IMR-90 (cell line): Measurements from ENCODE around the gene SECISBP2. TPM values are rescaled to one million over a fixed set of nuclear protein-coding genes. Genes with fewer than 3 reads are reported as not detected.

Experiments
- ATAC-seq: fragments of 200-7000 bp; cut with Tn5 transposase; 2 replicates; pipeline ENCODE4 v1.9.1; 2020; ENCODE audit warnings: low read depth, mild to moderate bottlenecking, moderate library complexity
- BruUV-seq: library from RNA; stranded (reverse); fragments of 400-500 nt; replicated peaks from 2 replicates; lab custom pipeline; 2021; lab: Mats Ljungman, UMichigan
- CTCF ChIA-PET: fragments of 300-600 bp; formaldehyde crosslinking; extraction: SDS; loops from one replicate; lab custom pipeline; 2021; ENCODE audit warnings: antibody characterized with exemption; lab: Yijun Ruan, JAX
- POLR2A ChIA-PET: fragments of 300-600 bp; sonication (Branson Sonifier 250); formaldehyde crosslinking; loops from one replicate; lab custom pipeline; 2022; ENCODE audit warnings: antibody characterized with exemption; ENCODE audit not compliant: unreplicated experiment; lab: Charles Lee
- DNase-seq: peaks from one replicate; pipeline ENCODE4 v3.0.0; 2013
- H2AFZ ChIP-seq: replicated peaks from 2 replicates; pipeline ENCODE3; 2013; ENCODE audit warnings: low read length, mild to moderate bottlenecking; ENCODE audit not compliant: poor library complexity
- H2AK5ac ChIP-seq: 2 replicates; pipeline ENCODE4 v1.6.1; 2013; ENCODE audit warnings: low read depth, low read length, inconsistent platforms
- H2AK9ac ChIP-seq: replicated peaks from 2 replicates; pipeline ENCODE3; 2013; ENCODE audit warnings: mild to moderate bottlenecking, low read depth, low read length, moderate library complexity; ENCODE audit not compliant: poor library complexity
- H2BK120ac ChIP-seq: 2 replicates; pipeline ENCODE4 v1.6.1; 2013; ENCODE audit warnings: low read depth, low read length, inconsistent platforms
- H2BK15ac ChIP-seq: 3 replicates; pipeline ENCODE4 v1.6.1; 2013; ENCODE audit warnings: low read depth, low read length, inconsistent platforms
- H2BK20ac ChIP-seq: 2 replicates; pipeline ENCODE4 v1.6.1; 2013; ENCODE audit warnings: low read depth, mild to moderate bottlenecking, inconsistent platforms, low read length, moderate library complexity
- H2BK5ac ChIP-seq: 2 replicates; pipeline ENCODE4 v1.6.1; 2013; ENCODE audit warnings: mild to moderate bottlenecking, low read depth, low read length, inconsistent platforms; ENCODE audit not compliant: poor library complexity, severe bottlenecking
- H3K14ac ChIP-seq: replicated peaks from 2 replicates; pipeline ENCODE4 v1.6.1; 2013; ENCODE audit warnings: low read depth, low read length, inconsistent platforms
- H3K18ac ChIP-seq: 2 replicates; pipeline ENCODE4 v1.6.1; 2013; ENCODE audit warnings: low read depth, low read length, control low read depth
- H3K23ac ChIP-seq: 2 replicates; pipeline ENCODE4 v1.6.1; 2013; ENCODE audit warnings: low read depth, low read length, inconsistent platforms
- H3K27ac ChIP-seq: 2 replicates; pipeline ENCODE4 v1.5.1; 2013; ENCODE audit warnings: mild to moderate bottlenecking, control low read depth, low read length; ENCODE audit not compliant: insufficient read depth
- H3K27me3 ChIP-seq: 2 replicates; pipeline ENCODE4 v1.6.1; 2013; ENCODE audit warnings: low read length; ENCODE audit not compliant: control insufficient read depth, insufficient read depth
- H3K36me3 ChIP-seq: 2 replicates; pipeline ENCODE4 v1.6.1; 2013; ENCODE audit warnings: low read length, mixed read lengths; ENCODE audit not compliant: control insufficient read depth, insufficient read depth
- H3K4ac ChIP-seq: 2 replicates; pipeline ENCODE4 v1.6.1; 2013; ENCODE audit warnings: low read depth, low read length, inconsistent platforms
- H3K4me1 ChIP-seq: 2 replicates; pipeline ENCODE4 v1.6.1; 2013; ENCODE audit warnings: low read length, mixed read lengths; ENCODE audit not compliant: control insufficient read depth, insufficient read depth
- H3K4me2 ChIP-seq: 2 replicates; pipeline ENCODE4 v1.6.1; 2013; ENCODE audit warnings: low read depth, mild to moderate bottlenecking, control low read depth, low read length, moderate library complexity
- H3K4me3 ChIP-seq: 2 replicates; pipeline ENCODE4 v1.5.1; 2013; ENCODE audit warnings: low read depth, mild to moderate bottlenecking, control low read depth, low read length, moderate library complexity; ENCODE audit not compliant: insufficient read depth
- H3K56ac ChIP-seq: 2 replicates; pipeline ENCODE4 v1.6.1; 2013; ENCODE audit warnings: low read length, inconsistent platforms; ENCODE audit not compliant: insufficient read depth; ENCODE audit errors: extremely low read depth
- H3K79me1 ChIP-seq, 2 experiments: 2 replicates each; pipeline ENCODE4 v1.6.1; 2013; ENCODE audit warnings: low read length in 2 of 2, inconsistent platforms in 1 of 2, low read depth in 1 of 2
- H3K9ac ChIP-seq: 2 replicates; pipeline ENCODE4 v1.6.1; 2013; ENCODE audit warnings: low read depth, low read length, control low read depth
- H3K9me1 ChIP-seq: 2 replicates; pipeline ENCODE4 v1.6.1; 2013; ENCODE audit warnings: low read length, inconsistent platforms; ENCODE audit not compliant: insufficient read depth
- H3K9me3 ChIP-seq: 2 replicates; pipeline ENCODE4 v1.6.1; 2013; ENCODE audit warnings: low read length; ENCODE audit not compliant: control insufficient read depth, insufficient read depth
- H4K20me1 ChIP-seq: 2 replicates; pipeline ENCODE4 v1.6.1; 2013; ENCODE audit warnings: low read length, inconsistent platforms; ENCODE audit not compliant: insufficient read depth
- H4K5ac ChIP-seq: 2 replicates; pipeline ENCODE4 v1.6.1; 2013; ENCODE audit warnings: mild to moderate bottlenecking, low read depth, low read length, control low read depth
- H4K8ac ChIP-seq, 2 experiments: 2 replicates each; pipeline ENCODE4 v1.6.1; 2013; ENCODE audit warnings: low read depth in 2 of 2, low read length in 2 of 2, control low read depth in 1 of 2, inconsistent platforms in 1 of 2
- H4K91ac ChIP-seq: 2 replicates; pipeline ENCODE4 v1.6.1; 2013; ENCODE audit warnings: low read depth, low read length, inconsistent platforms; ENCODE audit not compliant: insufficient read depth
- BHLHE40 ChIP-seq: fragments of 150-350 bp; IDR thresholded peaks from 2 replicates; pipeline ENCODE4 v1.6.1; 2016; ENCODE audit warnings: mild to moderate bottlenecking, low read depth, low read length
- CEBPB ChIP-seq: IDR thresholded peaks from 2 replicates; pipeline ENCODE4 v1.6.1; 2012; ENCODE audit warnings: low read depth, low read length, improper control_type of control experiment
- ELK1 ChIP-seq: fragments of 150-350 bp; IDR thresholded peaks from 2 replicates; pipeline ENCODE4 v1.6.1; 2016; ENCODE audit warnings: low read depth, mild to moderate bottlenecking, low read length, moderate library complexity, borderline replicate concordance
- MAFK ChIP-seq: IDR thresholded peaks from 2 replicates; pipeline ENCODE4 v1.6.1; 2012; ENCODE audit warnings: low read depth, low read length, improper control_type of control experiment
- MAZ ChIP-seq: IDR thresholded peaks from 2 replicates; pipeline ENCODE4 v1.6.1; 2012; ENCODE audit warnings: low read depth, mild to moderate bottlenecking, low read length, improper control_type of control experiment, moderate library complexity, borderline replicate concordance
- MXI1 ChIP-seq: IDR thresholded peaks from 2 replicates; pipeline ENCODE4 v1.6.1; 2012; ENCODE audit warnings: low read depth, mild to moderate bottlenecking, low read length, moderate library complexity, borderline replicate concordance
- NFE2L2 ChIP-seq: fragments of 150-350 bp; IDR thresholded peaks from 2 replicates; pipeline ENCODE4 v1.6.1; 2016; ENCODE audit warnings: low read depth, mild to moderate bottlenecking, low read length
- RCOR1 ChIP-seq: IDR thresholded peaks from 2 replicates; pipeline ENCODE4 v1.6.1; 2012; ENCODE audit warnings: mild to moderate bottlenecking, low read length, improper control_type of control experiment; ENCODE audit not compliant: insufficient replicate concordance
- WGBS, 2 experiments: methylation state at CpG; one replicate each; pipeline versions ENCODE4 v1.1.5 to v1.1.7; 2013; ENCODE audit warnings: missing lambda C conversion rate in 2 of 2; ENCODE audit not compliant: insufficient read length in 1 of 2; ENCODE audit errors: extremely low coverage in 2 of 2; 5-methylcytosine and 5-hydroxymethylcytosine counted together
- dilution Hi-C: fragments of 300-500 bp; cut with HindIII; formaldehyde crosslinking; loops from one replicate; pipeline ENCODE4 v1.14.3; 2018; ENCODE audit warnings: low sequenced_read_pairs; ENCODE audit not compliant: unreplicated experiment
- in situ Hi-C: fragments of 300-500 bp; cut with MboI; formaldehyde crosslinking; loops from 3 replicates; pipeline ENCODE4 v1.14.3; 2019; ENCODE audit warnings: low sequenced_read_pairs, inconsistent platforms, mixed read lengths
- intact Hi-C: fragments of 100-400 bp; cut with micrococcal nuclease; formaldehyde crosslinking; loops from 2 replicates; pipeline ENCODE4 v1.10.0; 2022
- polyA plus RNA-seq, 3 experiments: library from polyadenylated mRNA; depleted of rRNA; stranded (reverse); fragments of >200 nt; gene quantifications; 2 replicates each; pipeline ENCODE4 v1.2.3, GENCODE V29; 2012; ENCODE audit warnings: low replicate concordance in 1 of 3
- total RNA-seq: library from RNA; depleted of rRNA; stranded (reverse); fragments of >200 nt; gene quantifications from 2 replicates; pipeline ENCODE4 v1.2.3, GENCODE V29; 2012

Gene SECISBP2
- total and polyA plus RNA-seq, 2 of the 4 experiments (the other 2 are of a cell fraction) = 16.4 to 18.8 TPM

GRCh38 chr9:89361816-89362646 is 43.7 kb downstream of the SECISBP2 start (continued):
- TF ChIP-seq NFE2L2 = no peak

- CTCF ChIA-PET = no interaction called here
These were observed 44.5 kb downstream of the SECISBP2 start for GRCh38 chr9:89362647-89363310.

More at GRCh38 chr9:89362647-89363310, 44.5 kb downstream of the SECISBP2 start:
- H3K56ac ChIP-seq = no peak overlapping the region
- no peak for DNase-seq
- H2BK15ac ChIP-seq = no peak overlapping the region
- no peak overlapping the region for H4K8ac ChIP-seq
- no peak overlapping the region for H4K91ac ChIP-seq
- H3K9ac ChIP-seq = no peak overlapping the region
- H3K18ac ChIP-seq = no peak overlapping the region
- H4K20me1 ChIP-seq = no peaks in the 10 kb centered on the region
- TF ChIP-seq BHLHE40 (no peak), MAZ (no peak), ELK1 (no peak), MAFK (no peak), CEBPB (no peak), MXI1 (no peak), RCOR1 (no peak)
- no peak overlapping the region for H2AK9ac ChIP-seq
- no peak overlapping the region for H3K27ac ChIP-seq
- H3K4ac ChIP-seq = no peak overlapping the region
- H3K79me1 ChIP-seq = no peaks in the 10 kb centered on the region
- no peak overlapping the region for H3K23ac ChIP-seq
- POLR2A ChIA-PET = no interaction called here
- WGBS, 2 experiments = 92% methylated on average over 2 of the region's 10 CpGs; no CpG with 5 or more reads in 1 of the 2 experiments
- no peak overlapping the region for H2AFZ ChIP-seq
- no peak for ATAC-seq
- no peak overlapping the region for H3K4me2 ChIP-seq
- no peak overlapping the region for H4K5ac ChIP-seq
- H3K4me1 ChIP-seq = no peaks in the 10 kb centered on the region
- H2BK20ac ChIP-seq = no peak overlapping the region
- no peaks in the 10 kb centered on the region for H3K27me3 ChIP-seq
- BruUV-seq = no TSS peak
- dilution Hi-C loops = no loop called here
- H2BK120ac ChIP-seq = no peak overlapping the region
- H3K14ac ChIP-seq = no peak overlapping the region
- H3K36me3 ChIP-seq = peaks cover 39% of the 10 kb centered on the region
- in situ Hi-C loops = no loop called here
- H2BK5ac ChIP-seq = no peak overlapping the region
- no peak overlapping the region for H3K4me3 ChIP-seq
- intact Hi-C loops = no loop called here
- H3K9me3 ChIP-seq = no peaks in the 10 kb centered on the region
- no peaks in the 10 kb centered on the region for H3K9me1 ChIP-seq
- no peak overlapping the region for H2AK5ac ChIP-seq
